Neural crest cell (in vitro differentiated cells): ENCODE data around the gene RNASE7. TPM values are rescaled to one million over a fixed set of nuclear protein-coding genes. Genes with fewer than 3 reads are reported as not detected.

Source experiments
- DNase-seq: peaks from one replicate; pipeline ENCODE4 v3.0.0; 2021; ENCODE audit warnings: low read depth, mixed read lengths, low spot score
- H3K27ac Mint-ChIP-seq: one replicate; pipeline ENCODE4 v1.8.0; 2021; ENCODE audit warnings: mild to moderate bottlenecking, mixed read lengths; ENCODE audit not compliant: unreplicated experiment
- H3K27me3 Mint-ChIP-seq: 2 replicates; pipeline ENCODE4 v1.8.0; 2021; ENCODE audit warnings: low read depth, mild to moderate bottlenecking, mixed read lengths
- H3K36me3 Mint-ChIP-seq: 2 replicates; pipeline ENCODE4 v1.8.0; 2021; ENCODE audit warnings: low read depth, mild to moderate bottlenecking, mixed read lengths
- H3K4me1 Mint-ChIP-seq: 2 replicates; pipeline ENCODE4 v1.8.0; 2021; ENCODE audit warnings: mixed read lengths
- H3K4me3 Mint-ChIP-seq: one replicate; pipeline ENCODE4 v1.8.0; 2021; ENCODE audit warnings: mild to moderate bottlenecking, mixed read lengths
- H3K9me3 Mint-ChIP-seq: 2 replicates; pipeline ENCODE4 v1.8.0; 2021; ENCODE audit warnings: mixed read lengths
- CTCF ChIP-seq: fragments of 200-600 bp; sonication (generic); conservative IDR thresholded peaks from 2 replicates; pipeline ENCODE4 v1.5.0; 2021; ENCODE audit warnings: antibody characterized with exemption, mild to moderate bottlenecking
- total RNA-seq: library from RNA; stranded (reverse); gene quantifications from 2 replicates; pipeline ENCODE4 v1.2.1, GENCODE V29; 2021

Gene RNASE7
- total RNA-seq, 1 donor from 2014 or later: not detected

DNA sequence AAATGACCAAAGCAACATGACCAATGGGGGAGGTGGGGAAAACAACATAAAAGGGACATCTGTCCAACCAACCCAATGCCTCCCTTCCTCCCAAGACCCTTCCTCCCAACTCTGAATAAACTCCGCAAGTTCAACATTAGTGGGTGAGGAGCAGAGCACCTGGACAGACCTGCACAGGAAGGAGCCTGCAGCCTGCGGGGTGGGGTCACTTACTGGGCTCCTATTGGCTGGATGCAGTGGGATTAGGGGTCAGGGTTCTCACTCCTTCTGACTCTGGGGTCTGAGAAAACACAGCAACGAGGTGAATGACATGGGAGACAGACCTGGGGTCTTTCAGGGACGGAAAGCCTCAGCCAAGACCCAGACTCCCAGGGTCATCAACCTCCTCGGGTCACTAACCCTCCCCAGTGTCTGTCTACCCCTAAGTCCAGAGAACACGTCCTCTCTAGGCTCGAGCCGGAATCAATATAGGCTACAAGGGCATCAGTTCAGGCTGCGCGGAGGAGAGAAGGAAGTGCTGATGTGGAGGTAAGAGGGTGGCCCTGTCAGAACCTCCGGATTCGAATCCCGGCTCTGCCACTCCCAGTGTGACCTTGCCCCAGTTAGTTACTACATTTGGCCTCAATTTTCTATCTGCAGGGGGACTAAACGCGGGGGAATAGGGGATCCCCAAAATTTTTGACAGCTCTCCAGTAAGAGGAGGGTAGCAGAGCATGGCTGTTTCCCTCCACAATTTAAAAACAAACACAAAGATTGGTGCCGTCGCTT lies 18.2 kb upstream of the RNASE7 start:
- peak overlapping the region; percentile 85 for H3K4me3 Mint-ChIP-seq
- peaks cover 19% of the 10 kb centered on the region for H3K4me1 Mint-ChIP-seq
- H3K9me3 Mint-ChIP-seq: no peaks in the 10 kb centered on the region
- no peak for TF ChIP-seq CTCF
- no peak for DNase-seq
- no peak overlapping the region for H3K27ac Mint-ChIP-seq
- peaks cover 44% of the 10 kb centered on the region for H3K27me3 Mint-ChIP-seq
- H3K36me3 Mint-ChIP-seq: no peaks in the 10 kb centered on the region

DNA sequence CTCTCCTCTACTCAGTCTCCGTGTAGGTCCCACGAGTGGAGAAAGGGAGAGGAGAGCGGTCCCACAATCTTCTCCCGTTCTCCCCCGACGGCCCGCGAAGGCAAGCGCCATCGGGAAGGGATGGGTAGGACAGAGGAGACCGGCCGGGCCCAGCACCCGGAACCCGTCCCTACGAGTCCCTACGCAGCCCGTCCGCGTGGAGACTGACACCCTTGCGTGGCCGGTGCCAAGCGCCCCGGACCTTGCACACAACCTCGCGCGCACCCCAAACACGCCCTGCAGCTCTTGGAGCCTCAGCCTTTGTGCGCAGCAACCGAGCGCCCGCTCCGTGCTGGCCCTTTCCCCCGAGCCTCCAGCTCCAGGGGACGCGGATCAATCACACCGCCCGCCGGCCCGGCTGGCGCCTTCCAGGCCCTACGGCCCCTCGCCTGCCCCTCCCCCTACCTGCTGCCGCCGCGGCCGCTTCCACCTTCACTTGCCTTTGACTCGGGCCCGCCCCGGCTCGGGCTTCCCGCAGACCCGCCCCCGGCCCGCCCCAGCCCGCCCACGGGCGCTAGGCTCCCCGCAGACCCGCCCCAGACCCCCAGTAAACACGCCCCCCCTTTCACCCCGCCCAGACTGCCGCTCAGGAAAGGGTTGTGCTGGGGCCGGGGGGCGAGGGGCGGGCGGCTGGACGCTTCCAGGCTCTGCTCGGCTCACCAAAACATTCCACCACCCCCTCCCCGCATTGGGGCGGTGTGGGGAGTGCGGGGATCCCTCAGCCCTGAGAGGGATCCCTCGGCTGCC lies 17.4 kb upstream of the RNASE7 start, which contains the start of gene NDRG2:
Gene NDRG2, minus strand, starts transcription at position 477 of the 786 bp plus-strand sequence. CDS start 1,746 bp downstream, outside the sequence.
- H3K27me3 Mint-ChIP-seq: peaks cover 44% of the 10 kb centered on the region
- H3K36me3 Mint-ChIP-seq: no peaks in the 10 kb centered on the region
- TF ChIP-seq CTCF: no peak

DNA sequence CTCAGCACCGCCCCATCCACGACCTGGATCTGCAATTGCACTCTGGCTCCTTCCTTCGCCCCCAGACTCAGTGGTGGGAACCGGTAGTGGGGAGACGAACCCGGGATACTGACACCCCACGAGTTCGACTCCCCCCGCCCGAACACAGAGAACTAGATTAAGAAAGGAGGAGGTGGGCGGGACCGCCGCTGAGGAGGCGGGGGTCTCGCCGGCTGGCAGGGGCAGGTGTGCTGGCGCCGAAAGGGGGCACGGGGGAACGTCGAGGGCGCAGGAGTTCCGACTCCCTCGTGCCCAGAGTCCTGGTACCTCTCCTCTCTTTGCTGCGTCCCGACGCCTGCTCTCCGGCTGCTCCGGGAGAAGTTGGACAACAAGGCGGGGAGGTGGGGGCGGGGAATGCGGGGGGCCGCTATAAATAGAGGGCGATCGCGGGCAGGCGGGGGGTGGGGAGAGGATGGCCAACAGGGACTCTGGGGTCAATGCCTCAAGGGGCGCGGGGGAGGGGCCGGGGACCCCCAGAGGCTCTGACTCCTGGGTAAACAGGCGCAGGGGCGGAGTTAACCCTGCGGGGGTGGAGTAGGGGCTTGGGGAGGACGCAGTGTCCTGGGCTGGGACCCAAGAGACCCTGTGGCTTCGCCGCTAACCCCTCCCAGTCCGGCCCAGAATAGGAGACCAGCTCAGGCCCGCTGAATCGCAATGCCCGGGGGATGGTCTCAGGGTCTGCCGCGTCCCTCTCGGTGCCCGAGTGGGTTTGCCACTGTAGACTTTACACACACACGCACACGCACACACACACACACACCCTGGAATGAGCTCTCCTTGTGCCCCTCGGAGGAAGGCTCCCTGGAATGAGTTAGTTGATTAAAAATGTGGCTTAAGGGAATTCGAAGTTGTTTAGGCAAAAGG lies 16.5 kb upstream of the RNASE7 start:
- Mint-ChIP-seq H3K9me3 (no peaks in the 10 kb centered on the region), H3K4me1 (peaks cover 19% of the 10 kb centered on the region), H3K36me3 (no peaks in the 10 kb centered on the region), H3K27me3 (peaks cover 44% of the 10 kb centered on the region), H3K4me3 (peak overlapping the region; percentile 91), H3K27ac (no peak overlapping the region)
- TF ChIP-seq CTCF: no peak
- DNase-seq: peak; percentile 23

More for the DNA sequence above, 17.4 kb upstream of the RNASE7 start, which contains the start of gene NDRG2:
- Mint-ChIP-seq H3K4me1 (peaks cover 19% of the 10 kb centered on the region), H3K27ac (no peak within 1 kb of the TSS), H3K9me3 (no peaks in the 10 kb centered on the region), H3K4me3 (peak within 1 kb of the TSS; percentile 91)
- peak; percentile 71 for DNase-seq

- Mint-ChIP-seq H3K27ac (no peak overlapping the region), H3K36me3 (no peaks in the 10 kb centered on the region), H3K4me3 (peak overlapping the region; percentile 91), H3K27me3 (peaks cover 43% of the 10 kb centered on the region), H3K4me1 (peaks cover 19% of the 10 kb centered on the region), H3K9me3 (no peaks in the 10 kb centered on the region)
- TF ChIP-seq CTCF: no peak
- no peak for DNase-seq
Observed at GRCh38 chr14:21026274-21026987, 15.7 kb upstream of the RNASE7 start.
